Mucosa of descending colon (tissue), 3 donors: ENCODE data around the gene MEIS2. TPM values are rescaled to one million over a fixed set of nuclear protein-coding genes. Genes with fewer than 3 reads are reported as not detected.

ENCODE experiments used
- ATAC-seq: fragments of 200-7000 bp; cut with Tn5 transposase; one replicate; pipeline ENCODE4 v1.9.1; 2020; ENCODE audit warnings: mild to moderate bottlenecking, moderate library complexity
- DNase-seq, 3 donors: peaks; one replicate each; pipeline ENCODE4 v3.0.0-alpha.2; 2020
- H3K36me3 ChIP-seq: fragments of 200-600 bp; one replicate; pipeline ENCODE4 v1.8.0; 2021; ENCODE audit warnings: low read depth, mild to moderate bottlenecking
- H3K4me1 ChIP-seq: fragments of 200-600 bp; one replicate; pipeline ENCODE4 v1.8.0; 2021; ENCODE audit warnings: low read depth, mild to moderate bottlenecking
- H3K4me3 ChIP-seq: fragments of 200-600 bp; one replicate; pipeline ENCODE4 v1.8.0; 2021; ENCODE audit warnings: mild to moderate bottlenecking
- H3K9me3 ChIP-seq: fragments of 200-600 bp; one replicate; pipeline ENCODE4 v1.8.0; 2021; ENCODE audit warnings: mild to moderate bottlenecking
- CTCF ChIP-seq: fragments of 200-600 bp; IDR thresholded peaks from one replicate; pipeline ENCODE4 v1.8.0; 2022; ENCODE audit warnings: antibody characterized with exemption, mild to moderate bottlenecking
- intact Hi-C, 2 donors: fragments of 100-400 bp; cut with DNase I in 1 of 2; cut with micrococcal nuclease in 1 of 2; formaldehyde crosslinking; loops; one replicate each; pipeline versions ENCODE4 v1.11.0 to v1.11.1; 2022; cut with DNase I, micrococcal nuclease
- total RNA-seq, 3 donors: library from RNA; stranded (reverse); fragmentation: NEBNext Ultra II Directional in 2 of 3; extraction: Animal tissue kit (Norgen Biotek cat#: 25700) in 2 of 3; gene quantifications; one replicate each; pipeline versions ENCODE4 v1.2.1 to v1.2.4, GENCODE V29; 2021 to 2023
- donor health status: DM: no; HTN: no; CAD: no; lungs with moderate emphysema.
- donor health status: DM: no; HTN: no; CAD: no.
- donor health status: DM: no; HTN: yes; CAD: no.

MEIS2 gene
- total RNA-seq, 3 donors from 2014 or later = 3.8 to 93.3 (median 8.9) TPM

DNA sequence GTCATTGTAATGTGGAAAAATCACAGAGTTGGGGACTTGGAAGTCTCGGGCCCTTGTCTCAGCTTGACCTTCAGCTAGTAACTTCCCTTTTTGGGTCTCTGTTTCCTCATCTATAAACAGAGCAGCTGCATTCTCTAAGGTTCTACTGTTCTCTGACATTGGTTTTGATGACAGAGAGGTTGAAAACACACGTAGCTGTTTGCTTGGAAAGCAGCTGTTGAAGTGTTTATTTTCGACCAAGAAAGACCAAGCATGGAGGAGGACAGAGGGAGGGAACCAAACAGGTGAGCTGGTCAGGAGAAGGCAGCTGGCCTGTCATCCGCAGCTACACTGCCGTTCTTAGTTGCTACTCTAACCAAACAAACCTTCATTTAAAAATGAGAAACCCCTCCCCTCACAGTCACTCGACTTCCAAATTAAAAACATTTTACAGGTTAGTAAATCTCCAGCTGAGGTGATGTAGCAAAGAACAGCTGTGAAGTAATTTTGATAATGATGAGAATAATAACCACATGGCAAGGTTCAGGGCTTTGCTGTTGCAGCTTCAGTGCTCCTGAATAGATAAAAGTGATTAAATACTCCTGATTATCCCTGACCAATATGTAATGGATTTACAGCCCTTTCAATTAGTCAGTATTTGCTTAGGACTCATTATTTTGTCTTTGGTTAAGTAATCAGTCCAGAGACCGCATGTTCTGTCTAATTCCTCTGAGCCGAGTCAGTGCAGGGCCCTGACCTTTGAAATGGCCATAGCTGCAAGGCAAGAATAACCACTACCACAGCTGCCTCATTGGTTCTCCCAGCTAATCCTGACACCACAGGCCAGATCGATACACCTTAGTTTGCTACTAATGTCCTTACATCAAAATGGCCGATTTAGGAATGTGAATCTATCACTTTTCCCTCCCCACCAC, 65.3 kb downstream of the MEIS2 start:
- no peak for TF ChIP-seq CTCF
- intact Hi-C loops = no loop called here
- ATAC-seq (no peak), DNase-seq (no peak)
- no peaks in the 10 kb centered on the region for H3K9me3 ChIP-seq
- H3K4me1 ChIP-seq = no peaks in the 10 kb centered on the region
- no peaks in the 10 kb centered on the region for H3K36me3 ChIP-seq
- H3K4me3 ChIP-seq = no peak overlapping the region

DNA sequence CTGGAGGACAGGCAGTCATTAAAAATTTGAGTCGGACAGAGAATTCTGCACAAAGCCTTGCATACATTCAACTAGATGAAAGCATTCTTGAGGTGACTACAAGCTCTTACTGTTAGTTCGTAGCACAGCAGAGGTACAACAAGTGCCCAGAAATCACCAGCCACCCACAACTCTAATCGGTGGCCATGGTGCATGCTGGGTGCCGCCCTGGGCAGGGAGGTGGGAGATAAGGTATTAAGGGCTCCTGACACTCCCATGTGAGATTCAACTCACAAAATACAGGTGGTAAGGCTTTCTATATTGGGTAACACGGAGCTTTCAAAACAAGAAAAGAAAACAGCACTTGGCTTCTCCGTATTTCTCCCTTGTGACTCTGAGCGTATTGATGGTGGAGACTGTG, 66.0 kb downstream of the MEIS2 start:
- no peak for DNase-seq
- intact Hi-C loops = no loop called here
- H3K4me1 ChIP-seq = no peaks in the 10 kb centered on the region
- no peak for TF ChIP-seq CTCF
- H3K4me3 ChIP-seq = no peak overlapping the region
- no peaks in the 10 kb centered on the region for H3K9me3 ChIP-seq
- H3K36me3 ChIP-seq = no peaks in the 10 kb centered on the region
- ATAC-seq = no peak

DNA sequence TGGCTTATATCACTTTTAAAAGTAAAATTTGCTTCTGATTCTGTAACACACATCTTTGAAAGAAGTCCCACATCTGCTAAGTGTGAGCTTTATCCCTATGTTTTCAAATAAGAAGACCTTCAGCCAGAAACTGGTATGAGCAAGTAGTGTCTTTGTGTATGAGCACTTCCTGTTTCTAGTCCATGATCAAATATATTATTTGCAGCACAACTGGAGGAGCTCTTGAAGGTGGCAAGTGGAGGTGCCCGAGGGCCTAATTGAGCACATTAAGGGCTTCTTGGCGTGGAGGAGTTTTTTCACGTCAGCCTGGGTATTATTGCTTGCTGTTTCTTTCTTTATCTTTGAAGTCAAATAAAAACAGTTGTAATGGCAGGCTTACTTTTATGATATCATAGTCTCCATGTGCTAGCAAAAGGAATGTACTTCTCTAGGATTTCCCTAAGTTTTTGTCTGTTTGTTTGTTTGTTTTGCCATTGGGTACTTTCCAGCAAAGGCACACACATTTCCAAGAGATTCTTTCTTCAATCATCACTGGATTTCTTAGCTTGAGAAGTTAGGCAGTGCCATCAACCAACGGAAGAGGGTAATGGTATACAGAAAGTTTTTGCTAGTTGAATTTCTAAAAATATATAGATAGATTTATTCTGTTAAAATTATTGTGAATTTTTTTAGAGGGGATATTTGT, 68.1 kb downstream of the MEIS2 start:
- Histone ChIP-seq H3K36me3 (no peaks in the 10 kb centered on the region), H3K4me1 (no peaks in the 10 kb centered on the region), H3K4me3 (no peak overlapping the region), H3K9me3 (no peaks in the 10 kb centered on the region)
- intact Hi-C loops = no loop called here
- TF ChIP-seq CTCF = no peak
- ATAC-seq (no peak), DNase-seq (no peak)

GRCh38 chr15:37031198-37031597, 69.2 kb downstream of the MEIS2 start:
- Histone ChIP-seq H3K4me3 (no peak overlapping the region), H3K36me3 (no peaks in the 10 kb centered on the region), H3K4me1 (no peaks in the 10 kb centered on the region), H3K9me3 (no peaks in the 10 kb centered on the region)
- DNase-seq (no peak), ATAC-seq (no peak)
- no peak for TF ChIP-seq CTCF
- intact Hi-C loops = no loop called here

GRCh38 chr15:37028625-37029296, 71.6 kb downstream of the MEIS2 start:
- ATAC-seq (no peak), DNase-seq (no peak)
- H3K9me3 ChIP-seq = no peaks in the 10 kb centered on the region
- intact Hi-C loops = no loop called here
- no peaks in the 10 kb centered on the region for H3K36me3 ChIP-seq
- no peaks in the 10 kb centered on the region for H3K4me1 ChIP-seq
- H3K4me3 ChIP-seq = no peak overlapping the region
- no peak for TF ChIP-seq CTCF
